COLO829 (cell line): ENCODE results near the gene LRRC72.
"Not testable (repeated sequence)": the region's sequence is repeated elsewhere in the genome, so short reads cannot be mapped to it uniquely, and the experiment has no call there.

ENCODE experiments used
- DNase-seq: peaks from one replicate; pipeline ENCODE4 v3.0.0; 2012; ENCODE audit warnings: low spot score

The LRRC72 gene

GRCh38 chr7:16581286-16581685 lies 54.7 kb downstream of the LRRC72 start:
- DNase-seq: no peak

GRCh38 chr7:16583834-16584233 lies 57.2 kb downstream of the LRRC72 start:
- DNase-seq: no peak

- no peak for DNase-seq
Measured at GRCh38 chr7:16585540-16585939, 58.9 kb downstream of the LRRC72 start.

GRCh38 chr7:16586081-16586874 lies 59.7 kb downstream of the LRRC72 start:
- no peak for DNase-seq

- no peak for DNase-seq
Measured at GRCh38 chr7:16587129-16587528, 60.5 kb downstream of the LRRC72 start.

- DNase-seq: no peak
Measured at GRCh38 chr7:16587790-16588189, 61.2 kb downstream of the LRRC72 start.

- no peak for DNase-seq
Measured at GRCh38 chr7:16589881-16590280, 63.3 kb downstream of the LRRC72 start.

- DNase-seq: no peak
Measured at GRCh38 chr7:16590424-16590823, 63.8 kb downstream of the LRRC72 start.

GRCh38 chr7:16592395-16592794 lies 65.8 kb downstream of the LRRC72 start:
- DNase-seq: no peak

GRCh38 chr7:16594061-16594460 lies 67.4 kb downstream of the LRRC72 start:
- no peak for DNase-seq

GRCh38 chr7:16594676-16595075 lies 68.1 kb downstream of the LRRC72 start:
- DNase-seq: no peak

GRCh38 chr7:16595596-16595995 lies 69.0 kb downstream of the LRRC72 start:
- not testable (repeated sequence) for DNase-seq

- no peak for DNase-seq
Measured at GRCh38 chr7:16598015-16598414, 71.4 kb downstream of the LRRC72 start.

- DNase-seq: no peak
Measured at GRCh38 chr7:16599860-16600259, 73.2 kb downstream of the LRRC72 start.

GRCh38 chr7:16603633-16604032 lies 77.0 kb downstream of the LRRC72 start:
- no peak for DNase-seq

- no peak for DNase-seq
Measured at GRCh38 chr7:16604054-16604453, 77.4 kb downstream of the LRRC72 start.

GRCh38 chr7:16606704-16607103 lies 80.1 kb downstream of the LRRC72 start:
- no peak for DNase-seq

GRCh38 chr7:16609842-16610450 lies 83.3 kb downstream of the LRRC72 start:
- DNase-seq: no peak

- no peak for DNase-seq
Measured at GRCh38 chr7:16611711-16612110, 85.1 kb downstream of the LRRC72 start.

- DNase-seq: no peak
Measured at GRCh38 chr7:16615228-16615627, 88.6 kb downstream of the LRRC72 start.

- DNase-seq: no peak
Measured at GRCh38 chr7:16616122-16616521, 89.5 kb downstream of the LRRC72 start.

GRCh38 chr7:16616542-16616941 lies 89.9 kb downstream of the LRRC72 start:
- DNase-seq: no peak

- no peak for DNase-seq
Measured at GRCh38 chr7:16619979-16620408, 93.4 kb downstream of the LRRC72 start.

GRCh38 chr7:16626388-16626787 lies 99.8 kb downstream of the LRRC72 start:
- no peak for DNase-seq
